ENCODE data around the gene TLR3.

The TLR3 gene

DNA sequence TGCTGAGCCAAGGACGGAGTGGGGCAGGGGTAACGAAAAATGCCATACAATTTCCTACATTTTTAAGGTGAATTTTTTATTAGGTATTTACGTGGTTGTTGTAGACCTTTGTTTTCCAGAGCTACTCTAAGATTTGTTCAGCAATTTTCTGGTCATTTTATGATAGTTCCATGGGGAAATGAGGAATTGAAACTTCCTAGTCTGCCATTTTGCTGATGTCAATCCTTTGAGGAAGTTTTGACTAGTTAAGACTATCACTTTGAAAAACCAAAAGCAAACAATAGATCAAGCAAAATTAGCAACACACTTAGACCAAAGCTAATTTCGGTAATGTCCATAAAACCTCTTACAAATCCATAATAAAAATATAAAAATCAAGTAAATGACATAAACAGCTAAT lies 7.0 kb upstream of the TLR3 start:
- no peak overlapping the region for H3K4me3 ChIP-seq (ENCODE audit: low read depth, low read length)
- DNase-seq (ENCODE audit: low read depth) = no peak
- TF ChIP-seq, protein P1, sequence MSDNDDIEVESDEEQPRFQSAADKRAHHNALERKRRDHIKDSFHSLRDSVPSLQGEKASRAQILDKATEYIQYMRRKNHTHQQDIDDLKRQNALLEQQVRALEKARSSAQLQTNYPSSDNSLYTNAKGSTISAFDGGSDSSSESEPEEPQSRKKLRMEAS (IDR thresholded peaks at IDR 0.05; ENCODE audit: low read depth, low read length) = no peak
- no peak for TF ChIP-seq MYC (IDR thresholded peaks at IDR 0.05; ENCODE audit: low read depth, low read length)
- TF ChIP-seq POLR2A (IDR thresholded peaks at IDR 0.05; ENCODE audit: extremely low read depth, insufficient read length) = no peak
- TF ChIP-seq, protein P2, sequence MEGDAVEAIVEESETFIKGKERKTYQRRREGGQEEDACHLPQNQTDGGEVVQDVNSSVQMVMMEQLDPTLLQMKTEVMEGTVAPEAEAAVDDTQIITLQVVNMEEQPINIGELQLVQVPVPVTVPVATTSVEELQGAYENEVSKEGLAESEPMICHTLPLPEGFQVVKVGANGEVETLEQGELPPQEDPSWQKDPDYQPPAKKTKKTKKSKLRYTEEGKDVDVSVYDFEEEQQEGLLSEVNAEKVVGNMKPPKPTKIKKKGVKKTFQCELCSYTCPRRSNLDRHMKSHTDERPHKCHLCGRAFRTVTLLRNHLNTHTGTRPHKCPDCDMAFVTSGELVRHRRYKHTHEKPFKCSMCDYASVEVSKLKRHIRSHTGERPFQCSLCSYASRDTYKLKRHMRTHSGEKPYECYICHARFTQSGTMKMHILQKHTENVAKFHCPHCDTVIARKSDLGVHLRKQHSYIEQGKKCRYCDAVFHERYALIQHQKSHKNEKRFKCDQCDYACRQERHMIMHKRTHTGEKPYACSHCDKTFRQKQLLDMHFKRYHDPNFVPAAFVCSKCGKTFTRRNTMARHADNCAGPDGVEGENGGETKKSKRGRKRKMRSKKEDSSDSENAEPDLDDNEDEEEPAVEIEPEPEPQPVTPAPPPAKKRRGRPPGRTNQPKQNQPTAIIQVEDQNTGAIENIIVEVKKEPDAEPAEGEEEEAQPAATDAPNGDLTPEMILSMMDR (IDR thresholded peaks at IDR 0.05; ENCODE audit: low read depth, low read length) = no peak

DNA sequence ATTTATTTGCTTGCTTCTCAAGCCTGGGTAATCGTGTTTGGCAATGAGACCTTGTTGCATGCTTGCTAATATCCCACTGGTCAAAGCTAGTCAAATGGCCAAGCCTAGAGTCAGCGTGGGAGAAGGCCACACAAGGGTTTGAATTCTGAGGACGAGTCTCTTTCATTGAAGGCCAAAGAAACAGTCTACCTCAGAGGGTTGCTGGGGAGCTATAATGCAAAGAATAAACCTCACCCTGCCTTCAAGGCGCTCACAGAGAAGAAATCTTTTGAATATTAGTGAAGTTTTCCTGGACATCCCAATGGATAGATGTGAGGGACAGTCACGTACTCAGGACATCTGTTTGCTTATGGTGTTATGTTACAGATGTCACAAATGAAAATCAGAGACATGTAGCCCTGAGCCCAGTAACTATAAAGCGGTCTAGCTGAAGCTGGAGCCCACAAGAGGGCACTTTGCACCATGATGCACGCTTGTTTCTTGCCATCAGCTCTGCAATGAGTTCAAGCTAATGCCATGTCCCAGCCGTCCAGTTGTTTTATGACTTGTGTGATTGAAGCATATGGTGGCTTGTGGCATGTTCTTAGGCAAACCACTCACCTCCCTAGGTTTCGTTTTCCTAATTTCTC lies 1.1 kb upstream of the TLR3 start:
- H3K4me3 ChIP-seq (ENCODE audit: low read depth, low read length) = peak overlapping the region; percentile 68
- peak; percentile 61 for DNase-seq (ENCODE audit: low read depth)
- TF ChIP-seq, protein P1 (IDR thresholded peaks at IDR 0.05; ENCODE audit: low read depth, low read length) = no peak
- TF ChIP-seq MYC (IDR thresholded peaks at IDR 0.05; ENCODE audit: low read depth, low read length) (no peak), POLR2A (IDR thresholded peaks at IDR 0.05; ENCODE audit: extremely low read depth, insufficient read length) (no peak)
- TF ChIP-seq, protein P2 (IDR thresholded peaks at IDR 0.05; ENCODE audit: low read depth, low read length) = peak; percentile 37

DNA sequence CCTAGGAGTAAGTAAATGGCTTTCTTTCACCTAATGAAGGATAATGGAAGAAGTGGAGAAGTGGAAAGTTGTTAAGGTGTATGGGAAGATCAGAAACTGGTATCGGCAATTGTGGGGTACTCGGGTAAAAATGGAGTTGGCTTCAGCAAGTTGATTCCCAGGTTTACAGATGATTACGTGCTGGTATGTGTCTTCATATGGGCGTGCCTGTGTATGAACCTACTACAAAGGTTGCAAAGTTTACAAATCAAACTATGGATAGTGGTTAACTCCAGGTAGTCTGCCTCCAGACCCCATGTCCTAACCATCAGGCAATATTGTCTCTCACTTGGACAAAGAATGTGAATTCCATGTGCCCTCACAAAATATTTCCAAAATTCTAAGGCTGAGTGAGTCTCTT lies 773 bp downstream of the TLR3 start:
- TF ChIP-seq, protein P2 (IDR thresholded peaks at IDR 0.05; ENCODE audit: low read depth, low read length) = no peak
- TF ChIP-seq POLR2A (IDR thresholded peaks at IDR 0.05; ENCODE audit: extremely low read depth, insufficient read length) = no peak
- TF ChIP-seq MYC (IDR thresholded peaks at IDR 0.05; ENCODE audit: low read depth, low read length) = no peak
- TF ChIP-seq, protein P1 (IDR thresholded peaks at IDR 0.05; ENCODE audit: low read depth, low read length) = no peak
- no peak overlapping the region for H3K4me3 ChIP-seq (ENCODE audit: low read depth, low read length)
- DNase-seq (ENCODE audit: low read depth) = no peak

DNA sequence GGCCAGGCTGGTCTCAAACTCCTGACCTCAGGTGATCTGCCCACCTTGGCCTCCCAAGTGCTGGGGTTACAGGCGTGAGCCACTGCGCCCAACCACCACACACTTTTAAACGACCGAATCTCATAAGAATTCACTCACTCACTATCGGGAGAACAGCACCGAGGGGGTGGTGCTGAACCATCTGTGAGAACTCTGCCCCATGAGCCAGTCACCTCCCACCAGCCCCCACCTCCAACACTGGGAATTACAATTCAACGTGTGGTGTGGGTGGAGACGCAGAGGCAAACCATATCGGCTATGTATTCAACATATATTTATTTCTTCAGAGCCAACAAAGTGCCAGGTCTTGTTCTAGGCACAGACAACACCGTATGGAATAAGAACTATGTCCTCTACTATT lies 3.6 kb downstream of the TLR3 start:
- no peak for DNase-seq (ENCODE audit: low read depth)
- H3K4me3 ChIP-seq (ENCODE audit: low read depth, low read length) = no peak overlapping the region
- TF ChIP-seq, protein P2 (IDR thresholded peaks at IDR 0.05; ENCODE audit: low read depth, low read length) = no peak
- TF ChIP-seq MYC (IDR thresholded peaks at IDR 0.05; ENCODE audit: low read depth, low read length) (no peak), POLR2A (IDR thresholded peaks at IDR 0.05; ENCODE audit: extremely low read depth, insufficient read length) (no peak)
- TF ChIP-seq, protein P1 (IDR thresholded peaks at IDR 0.05; ENCODE audit: low read depth, low read length) = no peak

DNA sequence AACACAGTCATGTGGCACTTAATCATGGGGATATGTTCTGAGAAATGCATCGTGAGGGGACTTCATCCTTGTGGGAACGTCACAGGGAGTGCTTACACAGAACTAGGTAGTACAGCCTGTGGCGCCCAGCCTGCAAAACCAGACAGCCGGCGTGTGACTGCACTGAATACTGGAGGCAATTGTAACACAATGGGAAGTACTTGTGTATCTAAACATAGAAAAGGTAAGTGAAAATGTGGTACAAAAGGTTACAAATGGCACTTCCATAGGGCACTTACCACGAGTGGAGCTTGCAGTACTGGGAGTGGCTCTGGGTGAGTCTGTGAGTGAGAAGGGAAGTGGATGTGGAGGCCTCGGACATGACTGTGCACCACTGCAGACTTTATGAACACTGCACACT lies 5.2 kb downstream of the TLR3 start:
- TF ChIP-seq POLR2A (IDR thresholded peaks at IDR 0.05; ENCODE audit: extremely low read depth, insufficient read length) = no peak
- no peak for TF ChIP-seq MYC (IDR thresholded peaks at IDR 0.05; ENCODE audit: low read depth, low read length)
- TF ChIP-seq, protein P1 (IDR thresholded peaks at IDR 0.05; ENCODE audit: low read depth, low read length) = no peak
- TF ChIP-seq, protein P2 (IDR thresholded peaks at IDR 0.05; ENCODE audit: low read depth, low read length) = no peak
- H3K4me3 ChIP-seq (ENCODE audit: low read depth, low read length) = no peak overlapping the region
- no peak for DNase-seq (ENCODE audit: low read depth)

All from NB4 (cell line).